ENCODE measurements around the gene MIF. TPM values are rescaled to one million over a fixed set of nuclear protein-coding genes. Genes with fewer than 3 reads are reported as not detected.
A peak's percentile ranks its signal among the peaks of the same experiment; 100 is the strongest.

The MIF gene
- 1,136 and 1,212 TPM in 2 replicates for total RNA-seq

DNA sequence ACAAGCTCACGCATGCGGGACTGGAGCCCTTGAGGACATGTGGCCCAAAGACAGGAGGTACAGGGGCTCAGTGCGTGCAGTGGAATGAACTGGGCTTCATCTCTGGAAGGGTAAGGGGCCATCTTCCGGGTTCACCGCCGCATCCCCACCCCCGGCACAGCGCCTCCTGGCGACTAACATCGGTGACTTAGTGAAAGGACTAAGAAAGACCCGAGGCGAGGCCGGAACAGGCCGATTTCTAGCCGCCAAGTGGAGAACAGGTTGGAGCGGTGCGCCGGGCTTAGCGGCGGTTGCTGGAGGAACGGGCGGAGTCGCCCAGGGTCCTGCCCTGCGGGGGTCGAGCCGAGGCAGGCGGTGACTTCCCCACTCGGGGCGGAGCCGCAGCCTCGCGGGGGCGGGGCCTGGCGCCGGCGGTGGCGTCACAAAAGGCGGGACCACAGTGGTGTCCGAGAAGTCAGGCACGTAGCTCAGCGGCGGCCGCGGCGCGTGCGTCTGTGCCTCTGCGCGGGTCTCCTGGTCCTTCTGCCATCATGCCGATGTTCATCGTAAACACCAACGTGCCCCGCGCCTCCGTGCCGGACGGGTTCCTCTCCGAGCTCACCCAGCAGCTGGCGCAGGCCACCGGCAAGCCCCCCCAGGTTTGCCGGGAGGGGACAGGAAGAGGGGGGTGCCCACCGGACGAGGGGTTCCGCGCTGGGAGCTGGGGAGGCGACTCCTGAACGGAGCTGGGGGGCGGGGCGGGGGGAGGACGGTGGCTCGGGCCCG lies at the start of gene MIF:
MIF (plus strand) TSS at position 439 of the 765 bp plus-strand sequence; CDS start at position 531, 92 bp downstream.
- intact Hi-C loops (cut with micrococcal nuclease), result loop anchor here (1.0 to 2.0 kb wide), 5 partner anchors 20 to 661 kb away; partner anchors contain the start of genes DERL3, GUCD1, SLC2A11 and SNRPD3
- H3K4me3 Mint-ChIP-seq, result peak within 1 kb of the TSS; percentile 98

DNA sequence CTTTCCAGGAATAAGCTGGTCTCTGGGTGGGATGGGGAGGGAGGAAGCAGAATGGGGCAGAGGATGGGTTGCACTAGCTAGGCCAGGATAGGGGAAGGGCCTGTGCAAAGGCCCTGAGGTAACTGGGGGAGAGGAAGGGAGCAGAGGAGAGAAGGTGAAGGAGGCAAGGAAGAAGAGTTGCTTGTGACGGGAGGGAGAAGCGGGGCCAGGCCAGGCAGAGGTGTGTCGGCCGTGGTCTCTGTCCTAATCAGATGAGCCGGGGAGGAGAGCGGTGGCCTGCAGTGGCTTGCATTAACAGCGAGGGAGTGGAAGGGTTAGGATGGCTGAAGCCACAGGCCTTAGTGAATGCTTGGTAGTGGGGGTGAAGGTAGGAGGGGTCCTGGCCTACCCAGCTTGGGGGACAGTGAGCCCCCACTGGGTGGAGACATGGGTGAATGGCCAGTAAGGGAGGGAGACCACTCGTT lies 49.4 kb upstream of the MIF start:
- H3K27me3 Mint-ChIP-seq (ENCODE audit: insufficient read depth), result peaks cover 3% of the 10 kb centered on the region

More for the DNA sequence above, at the start of gene MIF:
- no peaks in the 10 kb centered on the region for H3K27me3 Mint-ChIP-seq (ENCODE audit: insufficient read depth)
- peaks cover 26% of the 10 kb centered on the region for H3K36me3 Mint-ChIP-seq (ENCODE audit: low read depth)
- DNase-seq (ENCODE audit: low spot score), result peak; percentile 99
- no peaks in the 10 kb centered on the region for H3K9me3 Mint-ChIP-seq
- H3K4me1 Mint-ChIP-seq (ENCODE audit: low read depth), result peaks cover 22% of the 10 kb centered on the region
- peak within 1 kb of the TSS; percentile 99 for H3K27ac Mint-ChIP-seq

DNA sequence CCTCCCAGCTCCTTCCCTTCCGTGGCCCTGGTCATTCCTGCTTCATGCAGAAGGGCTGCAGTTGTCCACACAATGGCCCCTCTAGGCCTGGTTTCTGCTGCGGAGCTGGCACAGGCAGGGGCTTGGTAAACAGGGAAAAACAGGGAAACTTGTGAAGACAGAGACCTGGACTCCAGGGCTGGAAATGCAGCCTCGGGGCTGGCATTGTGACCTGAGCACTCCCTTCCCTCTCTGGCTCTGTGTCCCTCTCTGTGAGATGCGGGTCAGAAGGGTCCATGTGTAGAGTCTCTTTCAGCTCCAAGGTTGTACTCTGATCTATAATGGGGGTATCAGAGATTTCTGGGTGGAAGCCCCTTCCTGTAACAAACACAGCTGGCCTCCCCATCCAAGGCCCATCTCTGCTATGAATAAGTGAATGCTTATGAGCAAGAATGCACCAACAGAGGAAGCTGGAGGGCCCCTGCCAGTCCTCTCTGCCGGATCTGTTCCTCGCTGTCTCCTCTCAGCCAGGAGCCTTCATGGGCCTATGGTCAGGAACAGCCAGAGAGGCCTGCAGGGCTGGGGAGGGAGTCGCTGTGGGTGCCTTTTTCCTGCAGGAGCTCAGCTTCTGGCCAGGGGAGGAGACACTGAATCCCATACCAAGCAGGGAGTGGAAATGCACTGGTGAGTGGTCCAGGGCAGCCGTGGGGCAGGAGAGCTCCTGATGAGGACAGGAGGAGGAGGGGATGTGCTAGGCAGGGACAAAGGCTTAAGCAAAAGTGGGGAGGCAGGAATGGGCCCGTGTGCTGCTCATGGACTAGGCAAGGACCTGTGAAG lies 48.7 kb upstream of the MIF start:
- H3K27ac Mint-ChIP-seq, result no peak overlapping the region
- no peaks in the 10 kb centered on the region for H3K36me3 Mint-ChIP-seq (ENCODE audit: low read depth)
- H3K4me3 Mint-ChIP-seq, result no peak overlapping the region
- DNase-seq (ENCODE audit: low spot score), result no peak
- peaks cover 8% of the 10 kb centered on the region for H3K27me3 Mint-ChIP-seq (ENCODE audit: insufficient read depth)
- intact Hi-C loops (cut with micrococcal nuclease), result no loop called here
- no peaks in the 10 kb centered on the region for H3K9me3 Mint-ChIP-seq
- H3K4me1 Mint-ChIP-seq (ENCODE audit: low read depth), result no peaks in the 10 kb centered on the region

More for the DNA sequence above, 49.4 kb upstream of the MIF start:
- Mint-ChIP-seq H3K4me1 (ENCODE audit: low read depth) (peaks cover 4% of the 10 kb centered on the region), H3K4me3 (no peak overlapping the region), H3K27ac (peak overlapping the region; percentile 18), H3K9me3 (no peaks in the 10 kb centered on the region), H3K36me3 (ENCODE audit: low read depth) (no peaks in the 10 kb centered on the region)
- DNase-seq (ENCODE audit: low spot score), result no peak
- intact Hi-C loops (cut with micrococcal nuclease), result no loop called here

DNA sequence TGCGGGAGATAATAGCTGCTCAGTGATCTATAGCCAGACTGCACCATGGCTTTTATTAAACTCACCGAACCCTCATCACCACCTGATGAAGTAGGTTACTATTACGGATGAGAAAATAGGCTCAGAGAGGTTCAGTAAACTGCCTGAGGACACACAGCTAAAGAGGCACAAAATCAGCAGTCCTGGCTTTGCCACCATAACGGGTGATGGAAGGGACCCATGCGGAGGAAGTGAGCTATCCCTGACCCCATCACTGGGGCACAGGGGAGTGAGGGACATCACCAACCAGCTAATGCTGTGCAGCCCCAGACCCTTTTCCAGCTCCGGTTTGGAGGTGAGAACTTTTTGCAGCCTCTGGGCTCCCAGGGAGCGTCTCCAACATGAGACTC lies 48.1 kb upstream of the MIF start:
- Mint-ChIP-seq H3K27ac (no peak overlapping the region), H3K27me3 (ENCODE audit: insufficient read depth) (peaks cover 6% of the 10 kb centered on the region), H3K9me3 (no peaks in the 10 kb centered on the region), H3K36me3 (ENCODE audit: low read depth) (no peaks in the 10 kb centered on the region), H3K4me1 (ENCODE audit: low read depth) (no peaks in the 10 kb centered on the region), H3K4me3 (no peak overlapping the region)
- no peak for DNase-seq (ENCODE audit: low spot score)
- intact Hi-C loops (cut with micrococcal nuclease), result no loop called here

DNA sequence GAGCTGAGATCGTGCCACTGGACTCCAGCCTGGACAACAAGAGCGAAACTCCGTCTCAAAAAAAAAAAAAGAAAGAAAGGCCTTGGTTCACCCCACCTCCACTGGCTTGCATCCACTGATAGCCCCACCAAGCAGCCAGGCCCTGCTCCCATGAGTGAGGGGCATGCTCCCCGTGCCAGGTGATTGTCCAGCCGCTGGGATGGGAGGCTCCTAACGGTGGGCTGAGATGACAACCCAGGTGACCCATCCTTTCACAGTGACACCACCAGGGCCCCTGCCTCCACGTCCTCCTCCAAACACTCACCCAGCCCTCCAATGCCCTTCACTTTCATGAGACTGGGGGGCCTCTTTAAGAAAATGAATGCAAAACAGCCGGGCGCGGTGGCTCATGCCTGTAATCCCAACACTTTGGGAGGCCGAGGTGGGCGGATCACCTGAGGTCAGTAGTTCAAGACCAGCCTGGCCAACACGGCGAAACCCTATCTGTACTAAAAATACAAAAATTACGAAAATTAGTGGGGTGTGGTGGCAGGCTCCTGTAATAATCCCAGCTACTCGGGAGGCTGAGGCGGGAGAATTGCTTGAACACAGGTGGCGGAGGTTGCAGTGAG lies 46.8 kb upstream of the MIF start:
- no peak overlapping the region for H3K27ac Mint-ChIP-seq
- no peak for DNase-seq (ENCODE audit: low spot score)
- H3K9me3 Mint-ChIP-seq, result no peaks in the 10 kb centered on the region
- peaks cover 8% of the 10 kb centered on the region for H3K27me3 Mint-ChIP-seq (ENCODE audit: insufficient read depth)
- intact Hi-C loops (cut with micrococcal nuclease), result no loop called here
- no peaks in the 10 kb centered on the region for H3K4me1 Mint-ChIP-seq (ENCODE audit: low read depth)
- H3K4me3 Mint-ChIP-seq, result no peak overlapping the region
- no peaks in the 10 kb centered on the region for H3K36me3 Mint-ChIP-seq (ENCODE audit: low read depth)

DNA sequence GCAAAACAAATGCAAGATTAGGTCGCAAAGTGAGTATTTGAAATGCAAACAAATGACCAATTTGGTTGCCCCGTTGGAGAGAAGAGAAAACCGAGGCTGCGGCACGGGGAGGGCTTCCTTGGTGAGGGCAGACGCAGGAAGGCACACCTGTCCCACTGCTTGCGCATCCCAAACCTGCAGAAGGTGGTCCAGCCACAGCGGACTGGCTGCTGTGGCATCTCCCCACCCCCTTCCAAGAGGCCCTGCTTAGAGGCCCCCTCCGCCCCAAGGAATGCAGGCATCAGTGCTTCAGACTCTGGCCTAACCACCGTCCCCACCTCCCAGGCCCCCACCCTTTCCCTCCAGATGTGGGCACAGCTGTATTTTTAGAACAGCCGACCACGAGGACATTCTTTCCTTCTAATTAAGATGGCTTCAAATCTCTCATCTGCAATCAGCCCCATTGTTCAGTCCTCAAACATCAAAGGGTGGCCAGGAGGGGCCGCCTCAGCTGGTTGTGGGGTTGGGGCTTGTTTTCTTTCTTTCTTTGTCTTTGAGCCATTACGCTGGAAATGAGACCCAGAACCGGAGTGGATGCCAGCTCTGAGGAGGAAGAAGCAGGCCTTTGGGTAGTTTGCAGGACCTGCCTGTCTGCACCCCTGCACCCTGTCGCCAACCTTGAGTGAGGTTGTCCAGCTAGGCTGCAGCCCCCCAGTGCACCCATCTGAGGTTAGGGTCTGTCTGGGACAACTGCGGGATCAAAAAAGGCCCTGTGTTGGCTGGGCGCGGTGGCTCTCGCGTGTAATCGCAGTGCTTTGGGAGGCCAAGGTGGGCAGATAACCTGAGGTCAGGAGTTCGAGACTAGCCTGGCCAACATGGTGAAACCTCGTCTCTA lies 46.0 kb upstream of the MIF start:
- Mint-ChIP-seq H3K9me3 (no peaks in the 10 kb centered on the region), H3K27ac (no peak overlapping the region), H3K36me3 (ENCODE audit: low read depth) (no peaks in the 10 kb centered on the region), H3K4me3 (no peak overlapping the region), H3K27me3 (ENCODE audit: insufficient read depth) (peaks cover 8% of the 10 kb centered on the region), H3K4me1 (ENCODE audit: low read depth) (no peaks in the 10 kb centered on the region)
- no peak for DNase-seq (ENCODE audit: low spot score)
- intact Hi-C loops (cut with micrococcal nuclease), result no loop called here

DNA sequence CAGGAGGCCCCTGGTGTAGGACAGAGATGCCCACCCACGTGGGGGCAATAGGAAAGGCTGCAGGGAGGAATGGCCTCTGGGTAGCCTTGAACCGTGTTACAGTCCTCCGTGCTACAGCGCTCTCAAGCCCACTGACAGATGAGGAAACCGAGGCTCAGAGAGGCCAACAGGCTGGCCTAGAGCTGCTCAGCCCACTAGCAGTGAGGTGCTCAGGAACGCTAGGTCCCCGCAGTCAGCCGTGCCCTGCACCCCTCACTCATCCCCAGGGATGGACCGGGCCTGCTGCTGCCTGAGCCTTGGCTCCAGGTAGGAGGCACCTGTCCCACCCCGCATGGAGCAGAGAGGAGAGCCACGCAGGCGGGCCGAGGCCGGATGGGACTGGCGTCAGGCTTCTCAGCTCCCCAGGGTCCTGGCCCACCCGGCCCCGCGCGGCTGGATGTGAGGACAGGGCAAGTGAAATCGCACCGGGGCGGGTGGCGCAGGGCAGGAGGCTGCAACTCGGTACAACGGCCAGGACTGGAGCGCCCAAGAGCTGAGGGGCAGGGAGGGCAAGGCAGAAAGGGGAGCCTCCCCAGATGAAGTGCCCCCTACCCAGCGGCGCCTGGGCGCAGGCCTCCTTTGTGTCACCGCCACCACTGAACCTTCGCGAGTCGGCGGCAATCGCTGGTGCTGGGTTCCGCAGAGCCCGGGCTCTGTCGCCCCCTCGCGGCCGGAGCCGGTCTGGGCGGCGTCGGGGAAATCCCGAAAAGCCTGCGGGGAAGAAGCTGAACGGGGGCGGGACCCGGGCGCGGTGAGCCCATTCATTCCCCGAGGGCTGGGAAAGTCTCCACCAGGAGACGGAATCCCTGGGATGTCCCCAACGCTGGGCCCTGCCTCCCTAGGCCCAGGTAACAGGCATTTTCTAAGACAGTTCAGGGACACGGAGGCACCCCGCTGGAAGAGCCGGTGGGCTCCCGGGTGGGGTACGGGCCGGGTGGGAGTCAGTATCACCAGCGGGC lies 44.9 kb upstream of the MIF start:
- Mint-ChIP-seq H3K4me3 (no peak overlapping the region), H3K27ac (no peak overlapping the region)

GRCh38 chr22:23850136-23850611 lies 44.0 kb upstream of the MIF start:
- intact Hi-C loops (cut with micrococcal nuclease), result loop anchor here (5.0 kb wide), 1 partner anchor 458 kb away; no protein-coding TSS in a partner anchor
- H3K4me1 Mint-ChIP-seq (ENCODE audit: low read depth), result no peaks in the 10 kb centered on the region
- no peaks in the 10 kb centered on the region for H3K9me3 Mint-ChIP-seq
- no peak for DNase-seq (ENCODE audit: low spot score)
- H3K36me3 Mint-ChIP-seq (ENCODE audit: low read depth), result no peaks in the 10 kb centered on the region
- H3K27me3 Mint-ChIP-seq (ENCODE audit: insufficient read depth), result peaks cover 8% of the 10 kb centered on the region
- no peak overlapping the region for H3K27ac Mint-ChIP-seq
- no peak overlapping the region for H3K4me3 Mint-ChIP-seq

More for the DNA sequence above, 44.9 kb upstream of the MIF start:
- no peaks in the 10 kb centered on the region for H3K9me3 Mint-ChIP-seq
- H3K27me3 Mint-ChIP-seq (ENCODE audit: insufficient read depth), result peaks cover 8% of the 10 kb centered on the region
- no peaks in the 10 kb centered on the region for H3K36me3 Mint-ChIP-seq (ENCODE audit: low read depth)
- peak; percentile 82 for DNase-seq (ENCODE audit: low spot score)
- intact Hi-C loops (cut with micrococcal nuclease), result loop anchor here (1.0 to 5.0 kb wide), 3 partner anchors 81 to 457 kb away; no protein-coding TSS in a partner anchor
- no peaks in the 10 kb centered on the region for H3K4me1 Mint-ChIP-seq (ENCODE audit: low read depth)

- peak overlapping the region; percentile 31 for H3K27ac Mint-ChIP-seq
- no peaks in the 10 kb centered on the region for H3K36me3 Mint-ChIP-seq (ENCODE audit: low read depth)
- H3K4me3 Mint-ChIP-seq, result peak overlapping the region; percentile 88
- H3K9me3 Mint-ChIP-seq, result no peaks in the 10 kb centered on the region
- no peak for DNase-seq (ENCODE audit: low spot score)
- H3K4me1 Mint-ChIP-seq (ENCODE audit: low read depth), result peaks cover 21% of the 10 kb centered on the region
- peaks cover 4% of the 10 kb centered on the region for H3K27me3 Mint-ChIP-seq (ENCODE audit: insufficient read depth)
- intact Hi-C loops (cut with micrococcal nuclease), result loop anchor here (2.0 to 5.0 kb wide), 4 partner anchors 18 to 70 kb away; partner anchors contain the start of genes DERL3, MIF and SMARCB1
These were observed 37.2 kb upstream of the MIF start for GRCh38 chr22:23856721-23857605.
